K562 (cell line): ENCODE results near the gene PLCB4. TPM values are rescaled to one million over a fixed set of nuclear protein-coding genes. Genes with fewer than 3 reads are reported as not detected.

ENCODE experiments used
- ATAC-seq: fragments of 200-7000 bp; cut with Tn5 transposase; 3 replicates; pipeline ENCODE4 v1.9.1; 2020; ENCODE audit warnings: moderate library complexity
- BruUV-seq: library from RNA; stranded (reverse); fragments of 400-500 nt; replicated peaks from 2 replicates; lab custom pipeline; 2021; lab: Mats Ljungman, UMichigan
- CTCF ChIA-PET: fragments of 300-600 bp; formaldehyde crosslinking; extraction: SDS; loops from one replicate; lab custom pipeline; 2021; ENCODE audit warnings: low intra/inter-chr PET ratio; lab: Yijun Ruan, JAX
- POLR2A ChIA-PET: fragments of 300-600, 350-650 bp; sonication (Branson Sonifier 250); formaldehyde crosslinking; extraction: SDS; loops from one replicate; lab custom pipeline; 2021; ENCODE audit warnings: antibody characterized with exemption, inconsistent platforms; lab: Yijun Ruan, JAX
- DNase-seq, 4 experiments: peaks; one replicate each; pipeline versions ENCODE4 v3.0.0 to v3.0.0-alpha.2; 2011 to 2018; ENCODE audit warnings: low spot score in 3 of 4, mixed read lengths in 3 of 4; ENCODE audit errors: extremely low read depth in 1 of 4
- FAIRE-seq: peaks from 2 replicates; lab custom pipeline; 2011; peaks lifted over from hg19 to GRCh38; lab: Jason Lieb, UNC
- H2AFZ ChIP-seq: 2 replicates; pipeline ENCODE4 v1.6.0; 2011; ENCODE audit warnings: low read depth, low read length, control low read depth, inconsistent platforms
- H3K27ac ChIP-seq: fragments of 200-600 bp; 3 replicates; pipeline ENCODE4 v1.8.0; 2011; ENCODE audit warnings: low read depth, mild to moderate bottlenecking, control low read depth, inconsistent platforms, low read length, moderate library complexity, mixed read lengths; ENCODE audit errors: extremely low read depth
- H3K27me3 ChIP-seq, 2 experiments: fragments of 300-600 bp in 1 of 2; 2 replicates in 1 of 2; 3 replicates in 1 of 2; pipeline versions ENCODE4 v1.6.0 to v1.8.0; 2011; ENCODE audit warnings: inconsistent platforms in 2 of 2, low read length in 2 of 2, mild to moderate bottlenecking in 1 of 2, mixed read lengths in 1 of 2, moderate library complexity in 1 of 2; ENCODE audit not compliant: control insufficient read depth in 2 of 2, insufficient read depth in 2 of 2
- H3K36me3 ChIP-seq: fragments of 300-600 bp; 3 replicates; pipeline ENCODE4 v1.8.0; 2011; ENCODE audit warnings: mild to moderate bottlenecking, low read length, inconsistent platforms; ENCODE audit not compliant: control insufficient read depth, insufficient read depth
- H3K4me1 ChIP-seq, 2 experiments: fragments of 200-600 bp in 1 of 2; replicated peaks in 1 of 2; 2 replicates in 1 of 2; 3 replicates in 1 of 2; pipeline versions ENCODE4 v1.5.1 to v1.8.0; 2011; ENCODE audit warnings: inconsistent platforms in 2 of 2, low read length in 2 of 2, mild to moderate bottlenecking in 1 of 2, mixed read lengths in 1 of 2, moderate library complexity in 1 of 2; ENCODE audit not compliant: control insufficient read depth in 2 of 2, insufficient read depth in 2 of 2
- H3K4me2 ChIP-seq: 2 replicates; pipeline ENCODE4 v1.6.1; 2011; ENCODE audit warnings: low read length, control low read depth, inconsistent platforms, mixed read lengths; ENCODE audit not compliant: insufficient read depth
- H3K4me3 ChIP-seq: fragments of 200-600 bp; sonication (generic), shearing (Covaris generic); 2 replicates; pipeline ENCODE4 v1.5.1; 2016; ENCODE audit warnings: control low read depth, inconsistent platforms
- H3K79me2 ChIP-seq: fragments of 200-600 bp; 3 replicates; pipeline ENCODE4 v1.8.0; 2011; ENCODE audit warnings: low read length, inconsistent platforms; ENCODE audit not compliant: control insufficient read depth, insufficient read depth
- H3K9ac ChIP-seq, 2 experiments: 2 replicates each; pipeline versions ENCODE4 v1.6.0 to v1.6.1; 2011; ENCODE audit warnings: low read depth in 2 of 2, low read length in 2 of 2, control low read depth in 1 of 2, inconsistent platforms in 1 of 2, mild to moderate bottlenecking in 1 of 2, mixed read lengths in 1 of 2; ENCODE audit not compliant: insufficient read depth in 1 of 2
- H3K9me1 ChIP-seq: one replicate; pipeline ENCODE4 v1.6.0; 2011; ENCODE audit warnings: inconsistent platforms, mild to moderate bottlenecking, low read length, moderate library complexity; ENCODE audit not compliant: control insufficient read depth, insufficient read depth
- H3K9me3 ChIP-seq: replicated peaks from 2 replicates; pipeline ENCODE4 v1.5.1; 2011; ENCODE audit warnings: low read depth, low read length, inconsistent platforms; ENCODE audit not compliant: control insufficient read depth, insufficient read depth
- H4K20me1 ChIP-seq: replicated peaks from 2 replicates; pipeline ENCODE4 v1.6.1; 2011; ENCODE audit warnings: low read length, inconsistent platforms, mixed read lengths; ENCODE audit not compliant: control insufficient read depth, insufficient read depth
- BMI1 ChIP-seq: fragments of 150-350 bp; IDR thresholded peaks from 2 replicates; pipeline ENCODE4 v1.6.1; 2014; ENCODE audit warnings: low read length
- BRD9 ChIP-seq: fragments of 450-650 bp; IDR thresholded peaks from 2 replicates; pipeline ENCODE4 v1.6.1; 2018; ENCODE audit warnings: low read depth; ENCODE audit not compliant: partially characterized antibody
- CHCHD3 ChIP-seq: fragments of 250-450 bp; sonication (Bioruptor Pico); IDR thresholded peaks from 2 replicates; pipeline ENCODE4 v2.1.2; 2022; ENCODE audit warnings: mild to moderate bottlenecking
- CXXC5 ChIP-seq: fragments of 250-450 bp; sonication (Bioruptor Pico); IDR thresholded peaks from 2 replicates; pipeline ENCODE4 v1.8.0; 2022; ENCODE audit warnings: inconsistent platforms, mild to moderate bottlenecking, moderate library complexity
- GATA2 ChIP-seq: sonication (generic); formaldehyde crosslinking; IDR thresholded peaks from 2 replicates; pipeline ENCODE4 v1.4.0; 2020; ENCODE audit warnings: mild to moderate bottlenecking, missing genetic modification reagents
- HMBOX1 ChIP-seq: sonication (generic); IDR thresholded peaks from 2 replicates; pipeline ENCODE4 v1.6.1; 2016
- MCM5 ChIP-seq: fragments of 450-650 bp; IDR thresholded peaks from 2 replicates; pipeline ENCODE4 v1.6.1; 2016; ENCODE audit warnings: low read depth
- MEF2A ChIP-seq: IDR thresholded peaks from 2 replicates; pipeline ENCODE4 v1.6.1; 2011; ENCODE audit warnings: low read depth, mild to moderate bottlenecking, low read length, moderate library complexity; ENCODE audit not compliant: control insufficient read depth
- NCOA4 ChIP-seq: fragments of 450-650 bp; IDR thresholded peaks from 2 replicates; pipeline ENCODE4 v1.6.1; 2018; ENCODE audit warnings: mild to moderate bottlenecking; ENCODE audit not compliant: partially characterized antibody
- RAD21 ChIP-seq, 2 experiments: fragments of 250-450 bp in 1 of 2; fragments of 450-650 bp in 1 of 2; sonication (Bioruptor Pico) in 1 of 2; formaldehyde crosslinking in 1 of 2; IDR thresholded peaks in 1 of 2; conservative IDR thresholded peaks in 1 of 2; 2 replicates each; pipeline versions ENCODE4 v1.4.0 to v1.8.0; 2020 to 2022; ENCODE audit warnings: mild to moderate bottlenecking in 2 of 2, moderate library complexity in 1 of 2
- SMC3 ChIP-seq: conservative IDR thresholded peaks from 2 replicates; pipeline ENCODE4 v1.6.1; 2011; ENCODE audit warnings: low read depth, low read length, improper control_type of control experiment; ENCODE audit not compliant: insufficient read depth
- TBL1XR1 ChIP-seq, 2 experiments: IDR thresholded peaks; 2 replicates each; pipeline ENCODE4 v1.6.1; 2012; ENCODE audit warnings: improper control_type of control experiment in 2 of 2, low read length in 2 of 2, mild to moderate bottlenecking in 1 of 2
- ZNF311 ChIP-seq: fragments of 250-450 bp; sonication (Bioruptor Pico); IDR thresholded peaks from 2 replicates; pipeline ENCODE4 v1.4.0; 2020; ENCODE audit warnings: mild to moderate bottlenecking, moderate library complexity
- ZNF609 ChIP-seq: sonication (generic); formaldehyde crosslinking; IDR thresholded peaks from 2 replicates; pipeline ENCODE4 v1.8.1; 2023; ENCODE audit warnings: missing genetic modification reagents, mild to moderate bottlenecking, borderline replicate concordance
- WGBS: fragments of 100-300 bp; shearing (Covaris generic); methylation state at CpG from one replicate; pipeline ENCODE4 v1.1.6; 2016; ENCODE audit warnings: low coverage, mixed read lengths; ENCODE audit not compliant: insufficient coverage; ENCODE audit errors: missing lambda C conversion rate; 5-methylcytosine and 5-hydroxymethylcytosine counted together
- in situ Hi-C: fragments of 300-500 bp; cut with MboI; formaldehyde crosslinking; loops from 4 replicates; pipeline ENCODE4 v1.15.0; 2018; ENCODE audit warnings: inconsistent platforms, mixed read lengths
- intact Hi-C: fragments of 100-400 bp; cut with micrococcal nuclease; formaldehyde crosslinking; loops from 2 replicates; pipeline ENCODE4 v1.14.2; 2022
- polyA plus RNA-seq, 8 experiments: library from polyadenylated mRNA; depleted of rRNA in 4 of 8; stranded (reverse) in 5 of 8; unstranded in 3 of 8; fragments of >200 nt; fragmentation: Nextera tagmentation in 2 of 8; fragmentation: Illumina TruSeq in 1 of 8; extraction: Ambion mirVana in 2 of 8; extraction: Trizol in 1 of 8; gene quantifications; 2 replicates each; pipeline versions ENCODE4 v1.2.1 to v1.2.3, GENCODE V29; 2011 to 2014; ENCODE audit warnings: inconsistent platforms in 1 of 8, missing spikeins in 1 of 8
- total RNA-seq, 7 experiments: library from RNA; depleted of rRNA in 6 of 7; stranded (reverse); fragments of >200 nt in 6 of 7; fragmentation: Illumina TruSeq in 2 of 7; extraction: Trizol in 2 of 7; gene quantifications; 2 replicates each; pipeline versions ENCODE4 v1.2.1 to v1.2.3, GENCODE V29; 2011 to 2021; ENCODE audit warnings: low replicate concordance in 1 of 7

Gene PLCB4
- total and polyA plus RNA-seq, 9 of the 15 experiments (the other 6 are each of a cell fraction or from before 2014, with no cell fraction given): 0.20 to 2.9 (median 0.52) TPM

GRCh38 chr20:9358001-9358400, 289.1 kb downstream of the PLCB4 start (continued):
- TF ChIP-seq ZNF609 (CRISPR knock-in tag): no peak
- TF ChIP-seq, all 486 proteins: peak for 0

- no peak overlapping the region for H3K4me2 ChIP-seq
- no peaks in the 10 kb centered on the region for H3K79me2 ChIP-seq
- intact Hi-C loops (loop anchor here (1.0 to 10.0 kb wide), 3 partner anchors 505 to 605 kb away; no protein-coding TSS in a partner anchor), in situ Hi-C loops (loop anchor here (10.0 kb wide), 1 partner anchor 595 kb away; no protein-coding TSS in a partner anchor)
- H3K4me1 ChIP-seq: no peaks in the 10 kb centered on the region; a peak in 1 of 5 replicates
- no peaks in the 10 kb centered on the region for H3K27me3 ChIP-seq
- 18% methylated on average over 13 of the region's 14 CpGs for WGBS
- no peaks in the 10 kb centered on the region for H3K9me1 ChIP-seq
- DNase-seq: peak in 2 of 4 experiments; percentile 13 to 41
- ChIA-PET CTCF (interaction anchor here (0.6 to 1.4 kb wide), 4 partner anchors 526 to 608 kb away, joined by 3 to 5 read pairs (median 4); no protein-coding TSS in a partner anchor), POLR2A (no interaction called here)
- BruUV-seq: no TSS peak
- H3K36me3 ChIP-seq: no peaks in the 10 kb centered on the region
- H3K9me3 ChIP-seq: no peaks in the 10 kb centered on the region
- no peaks in the 10 kb centered on the region for H4K20me1 ChIP-seq
- H3K9ac ChIP-seq: no peak overlapping the region
- FAIRE-seq: no peak
- ATAC-seq: no peak
- no peak overlapping the region for H3K27ac ChIP-seq
- H3K4me3 ChIP-seq: no peak overlapping the region
- H2AFZ ChIP-seq: no peak overlapping the region
- TF ChIP-seq CXXC5 (CRISPR knock-in tag) (0 out of 2 replicates have a peak, but pooled peaks have one; percentile 31), ZNF311 (CRISPR knock-in tag) (no peak), HMBOX1 (0 out of 2 replicates have a peak, but pooled peaks have one; percentile 34), GATA2 (0 out of 2 replicates have a peak, but pooled peaks have one; percentile 10), TBL1XR1 (IDR thresholded peaks at IDR 0.05; ENCODE audit: low read length in 2 of 2) (no peak), RAD21 (CRISPR knock-in tag; conservative IDR thresholded peaks at IDR 0.05 in 1 of 2, IDR thresholded peaks at IDR 0.05 in 1 of 2) (peak; percentile 62 to 67), SMC3 (0 out of 2 replicates have a peak, but pooled peaks have one; percentile 8), CHCHD3 (CRISPR knock-in tag) (no peak), BRD9 (no peak), MCM5 (no peak), BMI1 (no peak), NCOA4 (no peak), MEF2A (no peak)
These were observed 290.8 kb downstream of the PLCB4 start for GRCh38 chr20:9359561-9360308.
